MM.1S (cell line): ENCODE results near the gene MRPL54.

ENCODE experiments used
- DNase-seq: peaks from one replicate; pipeline ENCODE4 v3.0.0-alpha.2; 2015
- H2AFZ ChIP-seq: fragments of 300-600 bp; sonication (generic); 2 replicates; pipeline ENCODE4 v1.6.0; 2016; ENCODE audit warnings: antibody characterized with exemption, low read length
- H3F3A ChIP-seq: fragments of 300-600 bp; sonication (generic); 2 replicates; pipeline ENCODE4 v1.6.1; 2016; ENCODE audit warnings: mild to moderate bottlenecking, antibody characterized with exemption, low read length, moderate library complexity, mixed read lengths; ENCODE audit not compliant: insufficient read depth
- H3K27ac ChIP-seq: fragments of 300-600 bp; sonication (generic); 2 replicates; pipeline ENCODE4 v1.5.1; 2016; ENCODE audit warnings: mild to moderate bottlenecking, low read length
- H3K27me3 ChIP-seq: fragments of 300-600 bp; sonication (generic); replicated peaks from 2 replicates; pipeline ENCODE4 v1.6.0; 2016; ENCODE audit warnings: low read length; ENCODE audit not compliant: insufficient read depth
- H3K36me3 ChIP-seq: fragments of 300-600 bp; sonication (generic); replicated peaks from 2 replicates; pipeline ENCODE4 v1.6.1; 2016; ENCODE audit warnings: mild to moderate bottlenecking, low read length, mixed read lengths; ENCODE audit not compliant: insufficient read depth
- H3K4me1 ChIP-seq: fragments of 300-600 bp; sonication (generic); 2 replicates; pipeline ENCODE4 v1.6.1; 2016; ENCODE audit warnings: low read length, mixed read lengths
- H3K4me2 ChIP-seq: fragments of 300-600 bp; sonication (generic); 2 replicates; pipeline ENCODE4 v1.6.0; 2016; ENCODE audit warnings: low read depth, low read length
- H3K4me3 ChIP-seq: fragments of 300-600 bp; sonication (generic); 2 replicates; pipeline ENCODE4 v1.5.1; 2016; ENCODE audit warnings: low read length, mixed read lengths
- H3K79me2 ChIP-seq: fragments of 300-600 bp; sonication (generic); 2 replicates; pipeline ENCODE4 v1.6.1; 2016; ENCODE audit warnings: mixed run types, low read length, mixed read lengths
- H3K9ac ChIP-seq: fragments of 300-600 bp; sonication (generic); 2 replicates; pipeline ENCODE4 v1.6.1; 2016; ENCODE audit warnings: low read length, mixed read lengths
- H3K9me2 ChIP-seq: fragments of 300-600 bp; sonication (generic); replicated peaks from 2 replicates; pipeline ENCODE4 v1.6.1; 2016; ENCODE audit warnings: mild to moderate bottlenecking, low read length, mixed read lengths; ENCODE audit not compliant: insufficient read depth
- H3K9me3 ChIP-seq: fragments of 300-600 bp; sonication (generic); replicated peaks from 2 replicates; pipeline ENCODE4 v1.6.1; 2016; ENCODE audit warnings: mild to moderate bottlenecking, low read length, mixed read lengths; ENCODE audit not compliant: insufficient read depth
- H4K20me1 ChIP-seq: fragments of 300-600 bp; sonication (generic); 2 replicates; pipeline ENCODE4 v1.6.1; 2016; ENCODE audit warnings: mild to moderate bottlenecking, low read length, moderate library complexity, mixed read lengths; ENCODE audit not compliant: insufficient read depth
- CTCF ChIP-seq: fragments of 300-600 bp; sonication (generic); IDR thresholded peaks from 2 replicates; pipeline ENCODE4 v1.5.1; 2016; ENCODE audit warnings: antibody characterized with exemption, low read length, mixed read lengths
- EZH2 ChIP-seq: fragments of 300-600 bp; sonication (generic); optimal IDR thresholded peaks from 2 replicates; pipeline ENCODE3; 2017; ENCODE audit warnings: low read depth, mild to moderate bottlenecking, antibody characterized with exemption, low read length, mixed read lengths
- EZH2phosphoT487 ChIP-seq: fragments of 300-600 bp; sonication (generic); IDR thresholded peaks from 2 replicates; pipeline ENCODE4 v1.6.1; 2018; ENCODE audit warnings: antibody characterized with exemption, low read length

MRPL54 gene

GRCh38 chr19:3781603-3782002 lies 19.1 kb downstream of the MRPL54 start:
- Histone ChIP-seq H3K36me3 (no peaks in the 10 kb centered on the region), H3K79me2 (no peaks in the 10 kb centered on the region), H3K9me2 (no peaks in the 10 kb centered on the region), H3F3A (no peaks in the 10 kb centered on the region), H3K4me1 (no peaks in the 10 kb centered on the region), H3K4me2 (no peak overlapping the region), H3K27ac (no peak overlapping the region), H3K27me3 (peaks cover 63% of the 10 kb centered on the region), H3K9ac (no peak overlapping the region), H3K4me3 (no peak overlapping the region), H3K9me3 (no peaks in the 10 kb centered on the region), H4K20me1 (no peaks in the 10 kb centered on the region), H2AFZ (no peak overlapping the region)
- TF ChIP-seq EZH2: no peak
- TF ChIP-seq CTCF: no peak
- no peak for TF ChIP-seq EZH2phosphoT487
- DNase-seq: no peak

GRCh38 chr19:3782330-3782729 lies 19.8 kb downstream of the MRPL54 start:
- H3K27ac ChIP-seq: no peak overlapping the region
- H4K20me1 ChIP-seq: no peaks in the 10 kb centered on the region
- no peaks in the 10 kb centered on the region for H3K4me1 ChIP-seq
- H3K9me2 ChIP-seq: no peaks in the 10 kb centered on the region
- TF ChIP-seq EZH2 (no peak), CTCF (no peak), EZH2phosphoT487 (no peak)
- no peaks in the 10 kb centered on the region for H3F3A ChIP-seq
- H3K4me2 ChIP-seq: no peak overlapping the region
- H3K36me3 ChIP-seq: no peaks in the 10 kb centered on the region
- H3K27me3 ChIP-seq: peaks cover 67% of the 10 kb centered on the region
- no peak overlapping the region for H2AFZ ChIP-seq
- H3K9ac ChIP-seq: no peak overlapping the region
- H3K4me3 ChIP-seq: no peak overlapping the region
- H3K9me3 ChIP-seq: no peaks in the 10 kb centered on the region
- DNase-seq: no peak
- no peaks in the 10 kb centered on the region for H3K79me2 ChIP-seq

DNA sequence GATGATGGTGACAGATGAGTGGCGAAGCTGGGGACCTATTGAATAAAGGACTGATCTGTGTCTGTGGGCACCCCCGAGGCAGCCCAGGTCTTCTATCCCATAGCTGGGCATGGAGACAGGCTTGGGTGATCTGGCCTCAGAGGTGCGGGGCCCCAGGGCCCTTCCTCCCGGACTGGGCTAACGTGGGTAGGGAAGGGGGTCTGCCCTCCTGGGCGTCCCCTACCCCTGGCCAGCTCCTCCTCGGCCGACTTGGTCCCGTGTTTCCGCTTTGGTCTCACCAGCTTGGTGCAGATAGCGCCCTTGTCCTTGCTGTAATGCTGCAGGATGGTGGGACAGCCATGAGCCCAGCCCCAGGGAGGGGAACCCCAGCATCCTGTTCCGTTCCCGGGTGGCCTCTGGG lies 20.4 kb downstream of the MRPL54 start:
- TF ChIP-seq EZH2 (no peak), CTCF (no peak), EZH2phosphoT487 (no peak)
- H4K20me1 ChIP-seq: no peaks in the 10 kb centered on the region
- H3K79me2 ChIP-seq: no peaks in the 10 kb centered on the region
- no peaks in the 10 kb centered on the region for H3K9me3 ChIP-seq
- DNase-seq: no peak
- H3K27ac ChIP-seq: no peak overlapping the region
- H3K4me1 ChIP-seq: no peaks in the 10 kb centered on the region
- no peak overlapping the region for H3K4me3 ChIP-seq
- no peaks in the 10 kb centered on the region for H3K36me3 ChIP-seq
- H3K27me3 ChIP-seq: peaks cover 68% of the 10 kb centered on the region
- no peaks in the 10 kb centered on the region for H3K9me2 ChIP-seq
- H2AFZ ChIP-seq: no peak overlapping the region
- H3K4me2 ChIP-seq: no peak overlapping the region
- no peaks in the 10 kb centered on the region for H3F3A ChIP-seq
- no peak overlapping the region for H3K9ac ChIP-seq
